Prostate gland (tissue), 2 donors: ENCODE measurements around the gene SEPTIN11. TPM values are rescaled to one million over a fixed set of nuclear protein-coding genes. Genes with fewer than 3 reads are reported as not detected.

ENCODE experiments used
- DNase-seq: peaks from one replicate; pipeline ENCODE4 v3.0.0-alpha.2; 2019; ENCODE audit warnings: low spot score
- H3K27ac ChIP-seq, 2 donors: fragments of 200-600 bp; sonication (generic); 2 replicates each; pipeline ENCODE4 v1.5.1; 2017 to 2019
- H3K27me3 ChIP-seq: fragments of 200-600 bp; sonication (generic); replicated peaks from 2 replicates; pipeline ENCODE4 v1.5.1; 2019; ENCODE audit not compliant: insufficient read depth
- H3K36me3 ChIP-seq, 2 donors: fragments of 200-600 bp; sonication (generic); 1 replicate in 1 of 2; 2 replicates in 1 of 2; pipeline versions ENCODE4 v1.5.1 to v1.8.1; 2017 to 2019
- H3K4me1 ChIP-seq: fragments of 200-600 bp; sonication (generic); replicated peaks from 2 replicates; pipeline ENCODE4 v1.5.1; 2019
- H3K4me3 ChIP-seq, 2 donors: fragments of 200-600 bp; sonication (generic); 2 replicates each; pipeline ENCODE4 v1.5.1; 2017 to 2019
- H3K9me3 ChIP-seq: fragments of 200-600 bp; sonication (generic); 2 replicates; pipeline ENCODE4 v1.5.1; 2017
- CTCF ChIP-seq, 4 experiments: fragments of 200-600 bp in 2 of 4; fragments of 450-650 bp in 2 of 4; sonication (generic) in 2 of 4; IDR thresholded peaks; 1 replicate in 3 of 4; 2 replicates in 1 of 4; pipeline ENCODE4 v1.5.1; 2016 to 2019; ENCODE audit warnings: antibody characterized with exemption in 4 of 4, mild to moderate bottlenecking in 2 of 4, moderate library complexity in 2 of 4
- POLR2A ChIP-seq: fragments of 450-650 bp; IDR thresholded peaks from one replicate; pipeline ENCODE4 v1.6.1; 2016; ENCODE audit warnings: antibody characterized with exemption, mild to moderate bottlenecking
- POLR2AphosphoS5 ChIP-seq: sonication (generic); formaldehyde crosslinking; IDR thresholded peaks from one replicate; pipeline ENCODE4 v1.6.1; 2017; ENCODE audit warnings: antibody characterized with exemption
- WGBS: methylation state at CpG from one replicate; pipeline ENCODE4 v1.1.5; 2018; 5-methylcytosine and 5-hydroxymethylcytosine counted together
- intact Hi-C: fragments of 100-400 bp; cut with DNase I; formaldehyde crosslinking; loops from one replicate; pipeline ENCODE4 v1.14.2; 2022
- total RNA-seq, 2 donors: library from RNA; depleted of rRNA; stranded (reverse); fragments of >200 nt; gene quantifications; one replicate each; pipeline ENCODE4 v1.1.0, GENCODE V29; 2016

The SEPTIN11 gene
- total RNA-seq: 10 to 100 TPM; 19.4 to 39.1 TPM

- WGBS: under 1% methylated on average over 50 of the region's 87 CpGs
- no peaks in the 10 kb centered on the region for H3K36me3 ChIP-seq
- DNase-seq: peak; percentile 88
- no peaks in the 10 kb centered on the region for H3K4me1 ChIP-seq
- intact Hi-C loops: loop anchor here (5.0 to 10.0 kb wide), 5 partner anchors 95 to 435 kb away; partner anchors contain the start of gene CCNI
- TF ChIP-seq CTCF (IDR thresholded peaks at IDR 0.05): no peak
- TF ChIP-seq POLR2A: peak; percentile 76
- peak; percentile 84 for TF ChIP-seq POLR2AphosphoS5
- peak within 1 kb of the TSS; percentile 62 to 71 for H3K4me3 ChIP-seq
- no peaks in the 10 kb centered on the region for H3K9me3 ChIP-seq
- H3K27ac ChIP-seq: peak within 1 kb of the TSS; percentile 87 to 88
- H3K27me3 ChIP-seq: no peaks in the 10 kb centered on the region
Measured at GRCh38 chr4:76949276-76950051, at the start of gene SEPTIN11. SEPTIN11 (plus strand) TSS chr4:76949752; CDS start chr4:76949904, 152 bp downstream.

- H3K4me3 ChIP-seq: no peak overlapping the region
- no peak for TF ChIP-seq POLR2AphosphoS5
- no peak for TF ChIP-seq CTCF (IDR thresholded peaks at IDR 0.05)
- TF ChIP-seq POLR2A: no peak
- intact Hi-C loops: no loop called here
Measured at GRCh38 chr4:76902233-76902890, 47.2 kb upstream of the SEPTIN11 start.

GRCh38 chr4:76904646-76905190 lies 44.8 kb upstream of the SEPTIN11 start:
- Histone ChIP-seq H3K36me3 (no peaks in the 10 kb centered on the region), H3K9me3 (no peaks in the 10 kb centered on the region), H3K4me3 (no peak overlapping the region), H3K4me1 (no peaks in the 10 kb centered on the region), H3K27ac (no peak overlapping the region), H3K27me3 (no peaks in the 10 kb centered on the region)
- intact Hi-C loops: no loop called here
- 74% methylated on average over 4 of the region's 4 CpGs for WGBS
- no peak for DNase-seq
- TF ChIP-seq POLR2A: no peak
- TF ChIP-seq CTCF (IDR thresholded peaks at IDR 0.05): no peak
- no peak for TF ChIP-seq POLR2AphosphoS5

More at GRCh38 chr4:76902233-76902890, 47.2 kb upstream of the SEPTIN11 start:
- Histone ChIP-seq H3K9me3 (no peaks in the 10 kb centered on the region), H3K36me3 (no peaks in the 10 kb centered on the region), H3K27ac (no peak overlapping the region), H3K4me1 (no peaks in the 10 kb centered on the region), H3K27me3 (no peaks in the 10 kb centered on the region)
- DNase-seq: no peak
- 39% methylated on average over 3 of the region's 3 CpGs for WGBS

GRCh38 chr4:76905521-76905920 lies 44.0 kb upstream of the SEPTIN11 start:
- Histone ChIP-seq H3K27ac (no peak overlapping the region), H3K36me3 (no peaks in the 10 kb centered on the region), H3K4me1 (no peaks in the 10 kb centered on the region), H3K27me3 (no peaks in the 10 kb centered on the region), H3K4me3 (no peak overlapping the region), H3K9me3 (no peaks in the 10 kb centered on the region)
- WGBS: 30% methylated on average over 1 of the region's 1 CpG
- no peak for TF ChIP-seq POLR2A
- intact Hi-C loops: no loop called here
- no peak for DNase-seq

- WGBS: 97% methylated on average over 1 of the region's 1 CpG
- Histone ChIP-seq H3K27ac (no peak overlapping the region), H3K27me3 (no peaks in the 10 kb centered on the region), H3K36me3 (no peaks in the 10 kb centered on the region), H3K4me1 (no peaks in the 10 kb centered on the region), H3K4me3 (no peak overlapping the region), H3K9me3 (no peaks in the 10 kb centered on the region)
- no peak for TF ChIP-seq POLR2A
- no peak for TF ChIP-seq POLR2AphosphoS5
- TF ChIP-seq CTCF (IDR thresholded peaks at IDR 0.05): no peak
- intact Hi-C loops: no loop called here
- no peak for DNase-seq
Measured at GRCh38 chr4:76909711-76910110, 39.8 kb upstream of the SEPTIN11 start.
